Lung (tissue), 12 donors: ENCODE results near the gene SUGCT. TPM values are rescaled to one million over a fixed set of nuclear protein-coding genes. Genes with fewer than 3 reads are reported as not detected.

Experiments used
- ATAC-seq: fragments of 200-7000 bp; cut with Tn5 transposase; one replicate; pipeline ENCODE4 v1.9.1; 2020; ENCODE audit warnings: moderate number of reproducible peaks; ENCODE audit not compliant: insufficient read depth, low FRiP score
- DNase-seq, 3 donors: peaks; one replicate each; pipeline ENCODE4 v3.0.0-alpha.2; 2013 to 2017
- H3K27ac ChIP-seq, 2 donors: one replicate each; pipeline ENCODE4 v1.5.1; 2013; ENCODE audit warnings: mild to moderate bottlenecking in 2 of 2, moderate library complexity in 2 of 2, control low read depth in 1 of 2, inconsistent platforms in 1 of 2, low read depth in 1 of 2, low read length in 1 of 2
- H3K27me3 ChIP-seq, 3 donors: one replicate each; pipeline ENCODE4 v1.5.1; 2013; ENCODE audit warnings: low read length in 2 of 3; ENCODE audit not compliant: control insufficient read depth in 3 of 3, insufficient read depth in 3 of 3
- H3K36me3 ChIP-seq, 4 donors: one replicate each; pipeline ENCODE4 v1.5.1; 2013; ENCODE audit warnings: low read length in 4 of 4, mild to moderate bottlenecking in 1 of 4, moderate library complexity in 1 of 4; ENCODE audit not compliant: control insufficient read depth in 4 of 4, insufficient read depth in 4 of 4
- H3K4me1 ChIP-seq, 5 donors: one replicate each; pipeline ENCODE4 v1.5.1; 2013; ENCODE audit warnings: low read length in 5 of 5, mild to moderate bottlenecking in 2 of 5, moderate library complexity in 1 of 5; ENCODE audit not compliant: control insufficient read depth in 5 of 5, insufficient read depth in 5 of 5
- H3K4me3 ChIP-seq: one replicate; pipeline ENCODE4 v1.5.1; 2013; ENCODE audit warnings: mild to moderate bottlenecking, control low read depth, moderate library complexity
- H3K9ac ChIP-seq, 2 donors: one replicate each; pipeline ENCODE4 v1.5.1; 2013; ENCODE audit warnings: low read length in 2 of 2, control low read depth in 1 of 2; ENCODE audit not compliant: insufficient read depth in 1 of 2
- H3K9me3 ChIP-seq, 4 donors: one replicate each; pipeline ENCODE4 v1.5.1; 2013; ENCODE audit warnings: low read length in 3 of 4, mild to moderate bottlenecking in 1 of 4, moderate library complexity in 1 of 4; ENCODE audit not compliant: control insufficient read depth in 4 of 4, insufficient read depth in 3 of 4
- CTCF ChIP-seq: IDR thresholded peaks from 2 replicates; pipeline ENCODE4 v1.5.1; 2012; ENCODE audit warnings: mild to moderate bottlenecking; ENCODE audit errors: control extremely low read depth, extremely low read depth
- WGBS, 2 donors: extraction: QIAGEN DNeasy Blood & Tissue Kit; methylation state at CpG; one replicate each; pipeline ENCODE4 v1.1.7; 2013; 5-methylcytosine and 5-hydroxymethylcytosine counted together
- polyA plus RNA-seq, 2 donors: library from polyadenylated mRNA; stranded (reverse); fragments of 200-250 nt; gene quantifications; one replicate each; pipeline ENCODE4 v1.2.1, GENCODE V29; 2013
- total RNA-seq, 2 donors: library from RNA; depleted of rRNA in 1 of 2; stranded (reverse); fragments of >200 nt in 1 of 2; gene quantifications; one replicate each; pipeline ENCODE4 v1.2.1, GENCODE V29; 2014 to 2021
- donor health status: control.
- donor health status: control.
- donor health status: Bipolar disorder and iron deficiency.
- donor health status: healthy.
- donor health status: DM: yes; HTN: yes; CAD: no.

SUGCT gene
- total and polyA plus RNA-seq, 4 donors = 0.23 to 4.2 (median 1.8) TPM

GRCh38 chr7:40859076-40859475 is 724.3 kb downstream of the SUGCT start:
- TF ChIP-seq CTCF = no peak
- WGBS, 2 donors = 71 to 82% methylated on average over 2 of the region's 2 CpGs
- Histone ChIP-seq H3K27ac (no peak overlapping the region), H3K9me3 (no peaks in the 10 kb centered on the region), H3K4me3 (no peak overlapping the region), H3K27me3 (no peaks in the 10 kb centered on the region), H3K4me1 (no peaks in the 10 kb centered on the region), H3K36me3 (no peaks in the 10 kb centered on the region), H3K9ac (no peak overlapping the region)
- no peak for DNase-seq
- no peak for ATAC-seq

DNA sequence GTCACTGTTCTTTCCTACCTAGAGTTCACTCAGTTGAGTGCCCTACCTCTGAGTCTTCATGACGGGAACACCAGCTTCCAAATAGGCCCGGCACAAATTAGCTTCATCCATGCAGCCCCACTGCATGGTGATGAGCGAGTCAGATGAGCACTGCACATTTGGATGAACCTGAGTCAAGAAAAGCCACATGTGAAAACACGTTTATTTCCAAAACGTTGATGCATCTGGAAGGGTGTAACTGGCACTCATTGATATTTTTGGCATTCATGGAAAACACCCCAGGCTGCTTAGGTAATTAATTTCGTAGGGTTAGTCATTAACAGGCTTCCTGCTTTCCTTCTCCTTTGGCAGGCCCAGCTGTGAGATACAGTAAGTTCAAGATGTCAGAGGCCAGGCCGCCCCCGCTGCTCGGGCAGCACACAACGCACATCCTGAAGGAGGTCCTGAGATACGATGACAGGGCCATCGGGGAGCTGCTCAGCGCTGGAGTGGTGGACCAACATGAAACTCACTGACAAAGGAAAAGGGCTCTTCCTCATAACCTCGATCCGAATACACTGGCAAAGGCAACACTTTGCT is 725.2 kb downstream of the SUGCT start:
- H3K9me3 ChIP-seq = no peaks in the 10 kb centered on the region
- no peak overlapping the region for H3K27ac ChIP-seq
- H3K36me3 ChIP-seq = no peaks in the 10 kb centered on the region
- no peaks in the 10 kb centered on the region for H3K27me3 ChIP-seq
- no peak overlapping the region for H3K9ac ChIP-seq
- no peaks in the 10 kb centered on the region for H3K4me1 ChIP-seq
- no peak for TF ChIP-seq CTCF
- no peak overlapping the region for H3K4me3 ChIP-seq
- DNase-seq (no peak), ATAC-seq (no peak)
- WGBS, 2 donors = 75 to 92% methylated on average over 15 of the region's 15 CpGs

GRCh38 chr7:40865441-40866233 is 730.8 kb downstream of the SUGCT start:
- DNase-seq = no peak
- 81 to 86% methylated on average over 10 of the region's 10 CpGs for WGBS, 2 donors
- H3K4me3 ChIP-seq = no peak overlapping the region

More at GRCh38 chr7:40865441-40866233, 730.8 kb downstream of the SUGCT start:
- no peak for ATAC-seq
- Histone ChIP-seq H3K9ac (no peak overlapping the region), H3K4me1 (no peaks in the 10 kb centered on the region), H3K36me3 (no peaks in the 10 kb centered on the region), H3K9me3 (peaks cover 0 to 2% (median under 1%) of the 10 kb centered on the region in 4 donors), H3K27ac (no peak overlapping the region), H3K27me3 (no peaks in the 10 kb centered on the region)
- no peak for TF ChIP-seq CTCF
